Stimulated activated CD4-positive, alpha-beta T cell treated with anti-CD3 and anti-CD28 coated beads, Interleukin-2, amount 100 ng/mL, for 4 hours (primary cell): ENCODE measurements around the gene PNPLA7.

ENCODE experiments used
- DNase-seq: peaks from one replicate; pipeline ENCODE4 v3.0.0-alpha.2; 2020; ENCODE audit warnings: low read depth

Gene PNPLA7

GRCh38 chr9:137434498-137435380, 115.5 kb downstream of the PNPLA7 start:
- no peak for DNase-seq

GRCh38 chr9:137433916-137434431, 116.2 kb downstream of the PNPLA7 start:
- DNase-seq, result no peak

GRCh38 chr9:137433349-137433915, 116.8 kb downstream of the PNPLA7 start:
- DNase-seq, result no peak

- DNase-seq, result no peak
These were observed 117.4 kb downstream of the PNPLA7 start for GRCh38 chr9:137432687-137433348.

GRCh38 chr9:137431416-137431931, 118.7 kb downstream of the PNPLA7 start:
- DNase-seq, result no peak

GRCh38 chr9:137430723-137431415, 119.3 kb downstream of the PNPLA7 start:
- no peak for DNase-seq

GRCh38 chr9:137429974-137430722, 120.1 kb downstream of the PNPLA7 start:
- DNase-seq, result no peak

GRCh38 chr9:137429546-137429890, 120.7 kb downstream of the PNPLA7 start:
- DNase-seq, result no peak

GRCh38 chr9:137428841-137429545, 121.2 kb downstream of the PNPLA7 start:
- DNase-seq, result no peak

- no peak for DNase-seq
These were observed 121.9 kb downstream of the PNPLA7 start for GRCh38 chr9:137428311-137428630.

- DNase-seq, result no peak
These were observed 122.5 kb downstream of the PNPLA7 start for GRCh38 chr9:137427454-137428310.

GRCh38 chr9:137426018-137426681, 124.1 kb downstream of the PNPLA7 start:
- no peak for DNase-seq

GRCh38 chr9:137423514-137424291, 126.5 kb downstream of the PNPLA7 start:
- no peak for DNase-seq

GRCh38 chr9:137422604-137423513, 127.3 kb downstream of the PNPLA7 start, which contains the start of the genes EXD3 and NOXA1:
EXD3 (minus strand) TSS chr9:137423162; CDS start chr9:137395357, 27,805 bp downstream.
NOXA1 (plus strand) TSS chr9:137423393; CDS start chr9:137423530, 137 bp downstream.
- DNase-seq, result peak; percentile 81

- no peak for DNase-seq
These were observed 128.2 kb downstream of the PNPLA7 start for GRCh38 chr9:137421838-137422603.
